Kidney epithelial cell (primary cell): ENCODE data around the gene MICB. TPM values are rescaled to one million over a fixed set of nuclear protein-coding genes. Genes with fewer than 3 reads are reported as not detected.
"Not testable (repeated sequence)": the region's sequence is repeated elsewhere in the genome, so short reads cannot be mapped to it uniquely, and the experiment has no call there.

ENCODE experiments used
- DNase-seq: peaks from one replicate; pipeline ENCODE4 v3.0.0-alpha.2; 2010; ENCODE audit warnings: low read depth
- H3K27me3 ChIP-seq: 2 replicates; pipeline ENCODE4 v1.6.0; 2011; ENCODE audit warnings: low read length; ENCODE audit not compliant: control insufficient read depth, insufficient read depth
- H3K36me3 ChIP-seq: 2 replicates; pipeline ENCODE4 v1.5.1; 2011; ENCODE audit warnings: low read length; ENCODE audit not compliant: control insufficient read depth, insufficient read depth
- H3K4me3 ChIP-seq: 2 replicates; pipeline ENCODE4 v1.5.1; 2011; ENCODE audit warnings: low read depth, mild to moderate bottlenecking, control low read depth, low read length
- CTCF ChIP-seq: IDR thresholded peaks from 2 replicates; pipeline ENCODE4 v1.5.1; 2011; ENCODE audit warnings: mild to moderate bottlenecking, moderate library complexity, low read length, control low read depth, inconsistent platforms; ENCODE audit not compliant: insufficient read depth, poor library complexity, severe bottlenecking
- total RNA-seq: library from RNA; depleted of rRNA; stranded (reverse); fragments of >200 nt; gene quantifications from 2 replicates; pipeline ENCODE4 v1.2.3, GENCODE V29; 2015

The MICB gene
- 6.9 and 8.1 TPM in 2 replicates for total RNA-seq

DNA sequence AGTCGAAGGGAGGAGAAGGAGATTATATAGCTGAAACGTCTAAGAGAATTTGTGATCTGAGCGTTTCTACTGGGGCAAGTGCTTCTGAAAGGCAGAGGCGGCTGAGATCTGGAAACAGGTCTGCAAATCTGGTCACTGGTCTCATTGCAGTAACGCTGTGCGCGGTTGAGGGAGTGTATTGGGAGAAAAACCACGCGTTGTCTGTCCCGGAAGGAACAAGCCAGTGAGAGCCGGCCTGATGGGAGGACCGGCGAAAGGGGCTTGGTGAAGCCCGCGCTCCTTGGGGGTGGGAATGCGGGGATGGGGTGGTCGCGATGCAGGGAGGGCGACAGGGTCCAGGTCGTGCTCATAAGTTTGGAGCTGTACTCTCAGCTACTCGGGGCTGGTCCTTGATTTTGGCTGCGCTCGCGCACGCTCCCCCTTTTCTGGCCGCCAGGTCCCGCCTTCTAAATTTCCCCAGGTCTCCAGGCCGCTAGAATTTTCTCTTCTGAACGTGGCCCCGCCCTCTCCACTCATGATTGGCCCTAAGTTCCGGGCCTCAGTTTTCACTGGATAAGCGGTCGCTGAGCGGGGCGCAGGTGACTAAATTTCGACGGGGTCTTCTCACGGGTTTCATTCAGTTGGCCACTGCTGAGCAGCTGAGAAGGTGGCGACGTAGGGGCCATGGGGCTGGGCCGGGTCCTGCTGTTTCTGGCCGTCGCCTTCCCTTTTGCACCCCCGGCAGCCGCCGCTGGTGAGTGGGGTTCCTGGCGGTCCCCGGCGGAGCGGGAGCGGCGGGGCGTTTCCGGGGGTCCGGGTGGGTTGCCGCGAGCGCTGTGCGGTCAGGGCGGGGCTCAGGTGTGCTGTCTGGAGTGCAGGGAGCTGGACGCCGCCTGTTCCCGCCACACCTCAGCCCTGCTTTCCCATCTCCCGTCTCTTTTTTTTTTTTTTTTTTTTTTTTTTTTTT, at the start of gene MICB:
MICB (plus strand) TSS at position 615 of the 946 bp plus-strand sequence; CDS start at position 664, 49 bp downstream.
- DNase-seq = peak; percentile 66
- no peak for TF ChIP-seq CTCF
- Histone ChIP-seq H3K27me3 (no peaks in the 10 kb centered on the region), H3K36me3 (no peaks in the 10 kb centered on the region), H3K4me3 (peak within 1 kb of the TSS; percentile 83)

- H3K27me3 ChIP-seq = no peaks in the 10 kb centered on the region
- no peak overlapping the region for H3K4me3 ChIP-seq
- no peak for DNase-seq
- no peaks in the 10 kb centered on the region for H3K36me3 ChIP-seq
- no peak for TF ChIP-seq CTCF
These were observed 47.2 kb upstream of the MICB start for GRCh38 chr6:31450751-31451150.

DNA sequence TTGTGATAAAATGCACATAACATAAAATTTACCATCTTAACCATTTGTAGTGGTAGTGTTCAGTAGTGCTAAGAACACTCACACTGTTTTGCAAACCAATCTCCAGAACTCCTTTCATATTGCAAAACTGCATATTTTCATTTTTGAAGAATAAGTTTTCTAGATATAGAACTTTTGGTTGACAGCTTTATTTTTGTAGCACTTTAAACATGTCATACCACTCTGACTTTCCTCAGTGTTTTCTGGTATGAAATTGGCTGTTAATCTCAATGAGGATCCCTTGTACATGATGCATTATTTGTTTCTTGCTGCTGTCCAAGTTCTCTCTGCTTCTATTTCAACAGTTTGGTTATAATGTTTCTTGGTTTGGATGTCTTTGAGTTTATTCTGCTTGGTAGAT, 45.1 kb upstream of the MICB start:
- Histone ChIP-seq H3K4me3 (no peak overlapping the region), H3K27me3 (no peaks in the 10 kb centered on the region), H3K36me3 (no peaks in the 10 kb centered on the region)
- DNase-seq = no peak
- no peak for TF ChIP-seq CTCF

DNA sequence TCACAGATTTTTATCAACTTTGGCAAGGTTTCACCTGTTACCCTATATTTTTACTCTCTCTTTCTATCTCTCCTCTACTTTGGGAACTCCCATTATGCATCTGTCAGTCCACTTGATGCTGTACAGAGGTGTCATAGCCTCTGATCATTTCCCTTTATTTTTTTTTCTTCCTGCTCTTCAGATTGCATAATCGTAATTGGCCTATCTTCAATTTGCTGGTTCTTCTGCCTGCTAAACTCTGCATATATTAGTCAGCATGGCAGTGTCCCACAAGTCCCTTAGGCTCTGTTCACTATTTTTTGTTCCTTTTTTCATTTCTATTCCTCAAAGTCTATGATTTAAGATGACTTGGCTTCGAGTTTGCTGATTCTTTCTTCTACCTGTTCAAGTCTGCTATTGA, 44.7 kb upstream of the MICB start:
- Histone ChIP-seq H3K27me3 (no peaks in the 10 kb centered on the region), H3K36me3 (no peaks in the 10 kb centered on the region), H3K4me3 (no peak overlapping the region)
- TF ChIP-seq CTCF = no peak
- DNase-seq = no peak

GRCh38 chr6:31459864-31460263, 38.1 kb upstream of the MICB start:
- H3K36me3 ChIP-seq, H3K27me3 ChIP-seq, DNase-seq, H3K4me3 ChIP-seq: not testable (repeated sequence)

DNA sequence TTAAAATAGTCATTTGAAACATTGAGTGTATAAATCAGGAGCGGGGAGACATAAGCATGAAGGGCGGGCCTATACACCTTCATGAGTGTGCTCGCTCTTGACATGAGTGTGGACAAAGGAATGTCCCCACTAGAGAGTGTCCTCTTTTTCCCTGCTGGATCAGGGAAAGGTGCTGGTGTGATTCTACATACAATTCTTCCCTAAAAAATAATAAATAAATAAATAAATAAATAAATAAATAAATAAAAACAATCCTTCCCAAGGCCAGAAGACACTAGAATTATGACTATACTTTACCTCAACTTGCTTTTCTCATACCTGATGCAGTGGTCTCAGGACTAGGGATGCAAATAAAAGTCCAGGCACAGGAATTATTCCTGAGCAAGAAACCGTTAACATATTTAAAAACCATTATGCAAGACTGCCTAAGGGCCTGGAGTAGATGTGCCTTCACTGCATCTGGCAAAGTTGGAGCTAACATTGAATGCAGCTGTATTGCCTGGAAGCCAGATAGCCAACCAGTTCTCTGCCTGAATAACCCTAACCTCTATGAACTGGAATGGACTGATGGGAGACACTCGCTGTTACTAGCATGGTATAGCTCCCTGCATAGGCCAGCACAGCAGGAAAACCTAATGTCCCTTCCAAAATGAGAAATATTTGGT, 37.5 kb upstream of the MICB start:
- TF ChIP-seq CTCF = no peak
- no peak overlapping the region for H3K4me3 ChIP-seq
- DNase-seq = no peak
- no peaks in the 10 kb centered on the region for H3K36me3 ChIP-seq
- no peaks in the 10 kb centered on the region for H3K27me3 ChIP-seq
